Stromal cell of bone marrow (primary cell): ENCODE data around the gene AIFM1.

ENCODE experiments used
- DNase-seq: peaks from one replicate; pipeline ENCODE4 v3.0.0-alpha.2; 2012; ENCODE audit warnings: low read depth

Gene AIFM1

DNA sequence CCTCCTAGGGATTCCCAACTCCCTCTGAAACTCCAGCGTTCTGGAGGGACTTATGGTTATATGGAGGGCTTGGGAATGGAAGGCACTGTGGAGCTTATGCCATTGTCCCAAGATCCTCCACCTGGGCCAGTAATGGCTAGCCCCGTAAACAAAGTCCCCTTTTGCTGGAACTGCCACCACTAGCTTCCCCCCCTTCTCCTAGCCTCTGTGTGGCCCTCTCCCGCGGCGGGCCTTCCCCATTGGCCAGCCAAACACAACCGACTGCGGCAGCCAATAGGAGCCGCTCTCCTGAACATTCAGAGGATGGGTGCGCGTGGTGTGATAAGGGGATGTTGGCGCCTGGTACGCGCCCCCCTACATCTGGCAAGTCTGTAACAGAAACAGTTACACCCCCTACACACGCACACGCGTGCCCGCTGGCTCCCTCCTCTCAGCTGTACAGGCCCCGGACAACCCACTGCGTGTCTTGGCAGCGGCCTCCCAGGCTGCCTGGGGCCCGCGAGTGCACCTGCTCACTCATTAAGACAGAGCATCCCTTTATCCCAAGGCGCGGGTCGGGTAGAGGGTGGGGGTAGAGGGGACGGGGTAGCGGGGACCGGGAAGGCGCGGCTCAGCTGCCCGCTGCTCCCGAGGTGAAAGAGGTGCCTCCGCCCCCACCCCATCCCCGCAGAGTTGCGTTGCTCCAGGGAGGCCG, 5.3 kb upstream of the AIFM1 start:
- DNase-seq = no peak

DNA sequence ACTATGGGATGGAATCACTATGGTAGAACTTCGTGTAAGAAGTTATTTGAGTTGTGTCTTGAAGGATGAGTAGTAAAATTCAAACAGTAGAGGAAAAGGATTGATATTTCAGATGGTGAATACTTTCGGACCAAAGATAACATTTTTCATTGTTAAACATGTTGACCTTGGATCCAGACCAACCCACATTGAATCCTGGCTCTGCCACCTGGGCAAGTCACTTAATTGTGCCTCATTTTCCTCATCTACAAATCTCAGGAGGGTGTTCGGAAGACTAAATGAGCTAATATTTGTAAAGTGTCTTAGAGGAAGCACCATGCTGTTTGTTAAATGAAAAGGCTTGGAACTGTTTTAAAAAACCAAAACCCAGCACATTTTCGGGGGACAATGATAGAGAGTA, 1.4 kb upstream of the AIFM1 start:
- no peak for DNase-seq

DNA sequence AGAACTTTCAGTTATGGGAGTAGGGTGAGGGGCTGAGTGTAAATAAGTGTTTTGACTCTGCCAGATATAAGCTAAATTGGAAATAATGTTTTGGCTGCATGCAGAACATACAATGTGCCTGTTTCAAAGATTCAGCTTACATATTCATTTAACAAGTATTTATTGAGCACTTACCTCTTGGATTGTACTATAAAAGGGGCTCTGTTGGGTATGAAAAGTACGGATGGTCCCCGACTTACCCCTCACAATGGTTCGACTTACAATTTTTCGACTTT, 799 bp upstream of the AIFM1 start:
- DNase-seq = no peak

GRCh38 chrX:130165181-130165702, 399 bp downstream of the AIFM1 start:
- no peak for DNase-seq

GRCh38 chrX:130163398-130163797, 2.2 kb downstream of the AIFM1 start:
- DNase-seq = no peak

- no peak for DNase-seq
Measured at GRCh38 chrX:130162094-130162735, 3.4 kb downstream of the AIFM1 start.

GRCh38 chrX:130159776-130160175, 5.9 kb downstream of the AIFM1 start:
- no peak for DNase-seq

GRCh38 chrX:130158311-130158710, 7.3 kb downstream of the AIFM1 start:
- no peak for DNase-seq

- no peak for DNase-seq
Measured at GRCh38 chrX:130155564-130155963, 10.1 kb downstream of the AIFM1 start.

GRCh38 chrX:130147631-130148030, 18.0 kb downstream of the AIFM1 start:
- DNase-seq = no peak

DNA sequence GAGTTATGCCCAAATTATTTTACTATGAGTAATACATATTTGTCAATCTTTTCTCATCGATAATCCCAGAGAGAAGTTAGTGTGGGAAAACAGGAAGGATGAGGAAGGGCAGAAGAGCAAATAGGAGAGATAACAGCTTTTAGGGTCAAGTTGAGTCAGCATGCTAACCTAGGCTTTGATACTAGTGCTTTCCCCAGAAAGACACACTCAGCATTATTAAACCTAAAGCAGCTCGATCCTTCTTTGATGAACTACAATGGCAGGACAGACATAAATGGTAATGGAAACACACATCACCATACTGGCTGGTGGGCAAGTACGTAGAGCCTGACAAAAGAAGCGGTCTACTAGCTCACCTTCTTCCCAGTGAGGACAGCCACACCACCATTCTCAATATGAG, 20.5 kb downstream of the AIFM1 start:
- DNase-seq = no peak

DNA sequence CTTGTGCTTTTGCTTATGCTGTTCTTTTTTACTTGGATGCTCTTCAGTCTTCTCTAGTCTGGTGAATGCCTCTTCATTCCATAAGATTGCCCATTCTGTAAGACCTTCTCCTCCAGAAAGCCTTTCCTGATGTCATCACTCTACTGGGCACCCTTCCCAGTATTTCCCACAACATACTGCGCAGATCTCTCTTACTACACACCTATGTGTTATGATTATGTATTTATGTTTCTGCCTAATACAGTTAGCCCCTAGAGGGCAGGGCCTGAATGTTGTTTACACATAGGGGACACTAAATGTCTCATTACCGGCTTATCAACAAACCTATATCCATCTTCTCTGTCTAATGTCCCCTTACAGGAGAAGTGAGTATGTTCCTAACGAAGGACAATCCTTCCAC, 21.1 kb downstream of the AIFM1 start:
- DNase-seq = no peak

- DNase-seq = no peak
Measured at GRCh38 chrX:130139474-130140201, 26.0 kb downstream of the AIFM1 start.

DNA sequence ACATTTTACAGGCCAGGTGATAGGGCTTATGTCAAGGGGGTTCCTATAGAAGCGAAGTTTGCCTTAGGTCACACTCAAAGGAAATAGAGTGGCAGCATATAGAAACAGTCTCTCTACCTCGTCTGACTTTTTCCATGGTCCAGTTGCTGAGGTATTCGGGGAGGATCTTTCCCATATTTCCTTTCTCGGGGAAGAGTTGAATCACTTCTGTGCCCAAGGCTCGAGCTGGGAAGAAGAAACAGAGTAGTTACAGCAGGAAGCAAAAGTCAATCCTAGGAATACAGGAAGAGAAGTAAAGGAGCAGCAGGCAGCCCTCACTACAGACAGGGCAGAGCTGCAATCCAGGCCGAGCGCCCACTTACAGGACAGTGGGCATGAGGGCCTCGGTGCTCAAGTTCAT, 28.7 kb downstream of the AIFM1 start:
- DNase-seq = no peak

DNA sequence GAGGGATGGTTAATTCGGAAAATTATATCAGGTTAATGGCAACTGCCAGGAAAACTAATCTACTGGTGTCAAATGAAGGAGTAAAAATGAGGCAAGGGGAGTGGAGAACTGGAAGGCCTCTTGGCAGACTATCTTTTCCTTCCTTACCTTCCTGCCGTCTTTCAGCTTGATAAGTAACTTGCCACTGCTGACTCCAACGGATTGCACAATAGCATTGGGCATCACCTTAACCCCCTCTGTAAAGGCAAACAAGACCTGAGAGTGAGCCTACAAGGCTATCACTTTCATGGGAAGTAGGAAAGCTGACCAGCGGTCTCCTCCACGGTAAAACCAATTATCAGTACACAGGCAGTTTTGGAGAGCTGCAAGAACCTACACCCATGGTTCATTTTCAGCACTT, 29.1 kb downstream of the AIFM1 start:
- DNase-seq = no peak

DNA sequence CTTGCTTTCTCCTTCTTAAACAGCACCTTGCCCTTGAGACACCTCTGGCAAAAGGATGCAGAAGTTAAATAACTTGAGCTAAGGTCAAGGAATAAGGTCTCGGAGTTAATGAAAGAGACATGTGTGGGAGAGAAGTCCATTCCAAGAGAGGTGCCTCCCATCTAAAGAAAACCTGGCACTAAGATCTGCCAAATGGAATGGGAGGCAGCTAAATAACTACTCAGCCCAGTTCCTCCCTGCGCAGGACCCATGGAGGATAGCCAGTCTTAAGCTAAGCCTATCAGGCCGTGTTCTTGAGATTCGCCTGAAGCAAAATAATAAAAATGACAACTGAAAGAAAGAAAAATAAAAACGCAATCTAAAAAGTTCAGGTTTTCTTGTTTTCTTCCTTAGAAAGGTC, 34.7 kb downstream of the AIFM1 start:
- DNase-seq = no peak

DNA sequence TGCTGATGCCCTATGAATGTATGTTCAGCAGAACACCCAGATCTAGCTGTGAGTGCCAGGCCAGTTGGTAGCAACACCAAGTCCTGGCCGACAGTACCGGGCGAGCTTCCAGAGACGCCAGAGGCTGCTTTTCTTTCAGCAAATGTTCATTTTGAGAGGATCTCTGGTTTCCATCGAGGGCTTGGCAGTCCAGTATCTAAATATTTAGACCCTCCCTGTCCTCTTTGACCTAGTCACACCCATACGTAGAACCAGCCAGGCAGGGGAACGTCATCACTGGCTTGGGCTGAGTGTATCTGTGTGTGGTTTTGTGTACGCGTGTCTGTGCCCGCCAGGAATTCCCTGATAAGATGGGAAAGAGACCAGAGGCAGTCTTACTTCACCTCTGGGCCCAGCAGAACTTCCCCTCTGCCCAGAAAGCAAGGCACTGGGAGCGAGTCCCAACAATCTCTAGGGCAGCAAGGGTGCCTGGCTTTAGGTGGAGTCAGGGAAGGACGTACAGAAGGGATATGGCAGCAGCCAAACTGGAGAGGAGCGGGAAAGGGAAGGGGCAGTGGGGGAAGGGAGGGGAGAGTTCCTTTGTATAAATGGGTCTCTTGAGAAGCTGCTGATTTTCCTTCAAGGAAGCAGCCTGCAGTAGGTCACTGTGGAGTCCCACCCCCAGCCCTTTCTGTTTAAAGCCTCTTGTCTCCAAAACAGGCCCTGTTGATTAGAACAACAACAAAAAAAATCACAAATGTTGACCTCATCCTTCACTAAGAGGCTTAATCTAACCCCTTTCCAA, 40.4 kb downstream of the AIFM1 start:
- no peak for DNase-seq

- no peak for DNase-seq
Measured at GRCh38 chrX:130124577-130124976, 41.1 kb downstream of the AIFM1 start.

GRCh38 chrX:130121505-130121800, 44.2 kb downstream of the AIFM1 start:
- no peak for DNase-seq

DNA sequence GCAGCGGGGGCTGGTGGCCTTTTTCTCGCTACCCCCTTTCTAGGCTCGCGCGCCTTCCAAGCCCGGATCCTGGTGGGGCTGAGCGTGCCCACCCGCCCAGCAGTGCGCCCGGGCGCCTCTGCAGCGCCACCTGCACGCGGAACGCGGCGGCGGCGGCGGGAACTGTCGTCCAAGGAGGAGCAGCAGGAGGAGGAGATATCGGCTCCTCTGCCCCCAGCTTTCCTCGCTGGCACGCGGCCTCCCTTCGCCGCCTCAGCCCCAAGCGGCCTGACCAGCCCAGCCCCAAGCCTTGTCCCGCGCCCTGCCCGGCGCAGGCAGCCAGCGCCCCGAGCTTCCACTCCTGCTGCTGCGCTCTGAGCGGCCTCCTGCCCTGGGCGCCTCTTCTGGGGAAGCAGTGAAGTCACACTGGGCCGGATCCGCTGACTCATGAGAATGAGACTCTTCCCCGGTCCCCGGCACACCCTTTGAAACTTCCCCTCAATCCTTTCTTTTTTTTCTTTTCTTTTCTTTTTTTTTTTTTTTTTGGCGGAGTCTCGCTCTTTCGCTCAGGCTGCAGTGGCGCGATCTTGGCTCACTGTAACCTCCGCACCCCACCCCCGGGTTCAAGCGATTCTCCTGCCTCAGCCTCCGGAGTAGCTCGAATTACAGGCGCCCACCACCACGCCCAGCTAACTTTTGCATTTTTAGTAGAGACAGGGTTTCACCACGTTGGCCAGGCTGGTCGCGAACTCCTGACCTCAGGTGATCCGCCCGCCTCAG, 44.7 kb downstream of the AIFM1 start:
- DNase-seq = peak; percentile 66

- no peak for DNase-seq
Measured at GRCh38 chrX:130120321-130120731, 45.3 kb downstream of the AIFM1 start.

DNA sequence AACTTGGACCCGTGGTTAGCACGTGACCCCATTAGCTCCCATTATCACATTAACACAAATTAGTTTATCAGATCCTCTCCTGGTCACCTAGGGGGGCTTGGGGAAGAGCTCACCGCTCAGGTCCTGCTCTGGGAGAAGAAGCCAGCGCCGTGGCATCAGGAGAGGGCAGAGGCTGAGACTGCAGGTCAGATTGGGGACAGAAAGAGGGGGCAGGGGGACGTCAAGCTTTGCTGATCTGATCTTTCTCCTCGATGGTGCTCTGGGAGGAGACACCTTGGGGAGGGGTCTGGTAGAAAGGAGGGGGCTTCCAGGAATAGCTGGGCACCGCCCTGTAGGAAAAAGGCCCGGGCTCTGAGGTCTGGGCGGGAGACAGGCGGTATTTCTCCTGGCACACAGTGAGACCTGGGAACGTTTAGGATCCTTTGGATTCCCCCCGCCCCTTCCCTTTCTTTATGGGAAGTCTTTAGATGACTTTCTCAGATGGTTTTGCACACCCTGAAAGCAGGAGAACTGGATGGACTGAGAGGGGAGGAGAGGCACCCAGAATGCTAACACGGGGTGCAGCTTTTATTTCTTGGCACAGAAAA, 46.2 kb downstream of the AIFM1 start:
- no peak for DNase-seq
